Muscle of leg (tissue), 16 donors: ENCODE measurements around the gene PACSIN2. TPM values are rescaled to one million over a fixed set of nuclear protein-coding genes. Genes with fewer than 3 reads are reported as not detected.

Source experiments
- DNase-seq: peaks from one replicate; pipeline ENCODE4 v3.0.0; 2013
- H3K27ac ChIP-seq: one replicate; pipeline ENCODE4 v1.5.1; 2013; ENCODE audit warnings: mild to moderate bottlenecking, low read length, control low read depth
- H3K27me3 ChIP-seq: one replicate; pipeline ENCODE4 v1.6.1; 2013; ENCODE audit warnings: low read length; ENCODE audit not compliant: control insufficient read depth, insufficient read depth
- H3K36me3 ChIP-seq: one replicate; pipeline ENCODE4 v1.6.1; 2013; ENCODE audit warnings: low read length; ENCODE audit not compliant: control insufficient read depth, insufficient read depth
- H3K4me1 ChIP-seq: one replicate; pipeline ENCODE4 v1.6.1; 2013; ENCODE audit warnings: low read length; ENCODE audit not compliant: control insufficient read depth, insufficient read depth
- H3K4me3 ChIP-seq: one replicate; pipeline ENCODE4 v1.5.1; 2013; ENCODE audit warnings: low read length, control low read depth
- H3K9me3 ChIP-seq: replicated peaks from 2 replicates; pipeline ENCODE4 v1.6.1; 2013; ENCODE audit warnings: low read depth, low read length; ENCODE audit not compliant: control insufficient read depth
- WGBS: methylation state at CpG from one replicate; pipeline ENCODE4 v1.1.5; 2013; ENCODE audit warnings: missing lambda C conversion rate; ENCODE audit not compliant: insufficient coverage; 5-methylcytosine and 5-hydroxymethylcytosine counted together
- long read RNA-seq, 11 donors: transcript quantifications; one replicate each; lab custom pipeline, GENCODE V29; 2026
- polyA plus RNA-seq, 8 donors: library from polyadenylated mRNA; unstranded; fragments of 120-200 nt; gene quantifications; one replicate each; pipeline versions ENCODE4 v1.2.1 to v1.2.3, GENCODE V29; 2013; ENCODE audit warnings: inconsistent platforms in 1 of 8, low replicate concordance in 1 of 8; ENCODE audit not compliant: insufficient read length in 8 of 8, insufficient read depth in 1 of 8
- total RNA-seq: library from RNA; stranded (reverse); fragments of 120-200 nt; gene quantifications from one replicate; pipeline ENCODE4 v1.2.4, GENCODE V29; 2013

The PACSIN2 gene
- total RNA-seq: 23.1 TPM
- 10 to 100 TPM; 24.3 to 38.6 (median 31.2) TPM for polyA plus RNA-seq
- long read RNA-seq, donor 1, partial matches to known transcripts: 0 of 1 reads
- long read RNA-seq, donor 1, other reads (novel, unspliced or antisense): 0 of 1 reads
- long read RNA-seq, donor 2: 0 reads
- long read RNA-seq, donor 3, partial matches to known transcripts: 0 of 3 reads
- long read RNA-seq, donor 3, other reads (novel, unspliced or antisense): 0 of 3 reads
- long read RNA-seq, donor 4, partial matches to known transcripts: 8 of 9 reads
- long read RNA-seq, donor 4, other reads (novel, unspliced or antisense): 0 of 9 reads
- long read RNA-seq, donor 5, transcript PACSIN2-201 (11 exons, 3,249 nt): major isoform, 11 of 11 reads
- long read RNA-seq, donor 5, partial matches to known transcripts: 0 of 11 reads
- long read RNA-seq, donor 5, other reads (novel, unspliced or antisense): 0 of 11 reads
- long read RNA-seq, donor 6, transcript PACSIN2-201 (11 exons, 3,249 nt): major isoform, 7 of 7 reads
- long read RNA-seq, donor 6, partial matches to known transcripts: 0 of 7 reads
- long read RNA-seq, donor 6, other reads (novel, unspliced or antisense): 0 of 7 reads
- long read RNA-seq, donor 7, partial matches to known transcripts: 0 of 3 reads
- long read RNA-seq, donor 7, other reads (novel, unspliced or antisense): 0 of 3 reads
- long read RNA-seq, donor 8, partial matches to known transcripts: 0 of 3 reads
- long read RNA-seq, donor 8, other reads (novel, unspliced or antisense): 0 of 3 reads
- long read RNA-seq, donor 9, partial matches to known transcripts: 0 of 1 reads
- long read RNA-seq, donor 9, other reads (novel, unspliced or antisense): 0 of 1 reads
- long read RNA-seq, donor 10, transcript PACSIN2-201 (11 exons, 3,249 nt): major isoform, 6 of 6 reads
- long read RNA-seq, donor 10, partial matches to known transcripts: 0 of 6 reads
- long read RNA-seq, donor 10, other reads (novel, unspliced or antisense): 0 of 6 reads
- long read RNA-seq, donor 11, transcript PACSIN2-201 (11 exons, 3,249 nt): major isoform, 7 of 8 reads
- long read RNA-seq, donor 11, partial matches to known transcripts: 0 of 8 reads
- long read RNA-seq, donor 11, other reads (novel, unspliced or antisense): 0 of 8 reads

- DNase-seq: peak; percentile 100
- Histone ChIP-seq H3K27me3 (no peaks in the 10 kb centered on the region), H3K4me1 (peaks cover 15% of the 10 kb centered on the region), H3K9me3 (no peaks in the 10 kb centered on the region), H3K27ac (peak within 1 kb of the TSS; percentile 69), H3K4me3 (peak within 1 kb of the TSS; percentile 66), H3K36me3 (no peaks in the 10 kb centered on the region)
- WGBS: under 1% methylated on average over 76 of the region's 85 CpGs
Measured at GRCh38 chr22:43014869-43015676, at the start of gene PACSIN2. PACSIN2 (minus strand) TSS chr22:43015149; CDS start chr22:42912080, 103,069 bp downstream.

- no peaks in the 10 kb centered on the region for H3K27me3 ChIP-seq
- no peaks in the 10 kb centered on the region for H3K4me1 ChIP-seq
- no peak overlapping the region for H3K27ac ChIP-seq
- DNase-seq: no peak
- no peak overlapping the region for H3K4me3 ChIP-seq
- H3K36me3 ChIP-seq: peaks cover 37% of the 10 kb centered on the region
- H3K9me3 ChIP-seq: no peaks in the 10 kb centered on the region
- WGBS: 38% methylated on average over 5 of the region's 5 CpGs
Measured at GRCh38 chr22:43060183-43060582, 45.2 kb upstream of the PACSIN2 start.

- Histone ChIP-seq H3K4me3 (no peak overlapping the region), H3K36me3 (peaks cover 25% of the 10 kb centered on the region), H3K9me3 (no peaks in the 10 kb centered on the region), H3K27ac (no peak overlapping the region), H3K4me1 (no peaks in the 10 kb centered on the region), H3K27me3 (no peaks in the 10 kb centered on the region)
- DNase-seq: no peak
- no CpG with 5 or more reads among the region's 7 CpGs for WGBS
Measured at GRCh38 chr22:43057641-43058040, 42.7 kb upstream of the PACSIN2 start.

GRCh38 chr22:43053176-43053575 is 38.2 kb upstream of the PACSIN2 start:
- no peak overlapping the region for H3K4me3 ChIP-seq
- no peaks in the 10 kb centered on the region for H3K27me3 ChIP-seq
- peaks cover 13% of the 10 kb centered on the region for H3K36me3 ChIP-seq
- H3K9me3 ChIP-seq: no peaks in the 10 kb centered on the region
- no peaks in the 10 kb centered on the region for H3K4me1 ChIP-seq
- H3K27ac ChIP-seq: no peak overlapping the region
- 100% methylated on average over 2 of the region's 7 CpGs for WGBS
- DNase-seq: no peak

GRCh38 chr22:43050995-43051394 is 36.0 kb upstream of the PACSIN2 start:
- no peak overlapping the region for H3K4me3 ChIP-seq
- H3K4me1 ChIP-seq: no peaks in the 10 kb centered on the region
- 65% methylated on average over 5 of the region's 10 CpGs for WGBS
- H3K27ac ChIP-seq: no peak overlapping the region
- no peaks in the 10 kb centered on the region for H3K27me3 ChIP-seq
- no peaks in the 10 kb centered on the region for H3K9me3 ChIP-seq
- no peak for DNase-seq
- H3K36me3 ChIP-seq: peaks cover 13% of the 10 kb centered on the region

- H3K36me3 ChIP-seq: peaks cover 11% of the 10 kb centered on the region
- H3K27me3 ChIP-seq: no peaks in the 10 kb centered on the region
- DNase-seq: no peak
- peaks cover under 1% of the 10 kb centered on the region for H3K4me1 ChIP-seq
- WGBS: 100% methylated on average over 1 of the region's 7 CpGs
- H3K9me3 ChIP-seq: no peaks in the 10 kb centered on the region
- H3K4me3 ChIP-seq: no peak overlapping the region
- H3K27ac ChIP-seq: no peak overlapping the region
Measured at GRCh38 chr22:43047605-43048004, 32.7 kb upstream of the PACSIN2 start.

GRCh38 chr22:43044290-43044712 is 29.4 kb upstream of the PACSIN2 start:
- Histone ChIP-seq H3K27ac (no peak overlapping the region), H3K27me3 (no peaks in the 10 kb centered on the region), H3K4me1 (peaks cover 11% of the 10 kb centered on the region), H3K9me3 (no peaks in the 10 kb centered on the region), H3K36me3 (peaks cover 4% of the 10 kb centered on the region), H3K4me3 (no peak overlapping the region)
- DNase-seq: no peak
- 72% methylated on average over 6 of the region's 10 CpGs for WGBS

- Histone ChIP-seq H3K36me3 (peaks cover 4% of the 10 kb centered on the region), H3K4me1 (peaks cover 11% of the 10 kb centered on the region), H3K27ac (peak overlapping the region; percentile 29), H3K9me3 (no peaks in the 10 kb centered on the region), H3K27me3 (no peaks in the 10 kb centered on the region), H3K4me3 (no peak overlapping the region)
- peak; percentile 22 for DNase-seq
- 74% methylated on average over 15 of the region's 20 CpGs for WGBS
Measured at GRCh38 chr22:43042101-43042780, 27.3 kb upstream of the PACSIN2 start.

- Histone ChIP-seq H3K27me3 (no peaks in the 10 kb centered on the region), H3K27ac (no peak overlapping the region), H3K36me3 (peaks cover 4% of the 10 kb centered on the region), H3K9me3 (peaks cover 2% of the 10 kb centered on the region), H3K4me1 (peaks cover 23% of the 10 kb centered on the region), H3K4me3 (no peak overlapping the region)
- WGBS: 69% methylated on average over 9 of the region's 13 CpGs
- DNase-seq: no peak
Measured at GRCh38 chr22:43039800-43040199, 24.9 kb upstream of the PACSIN2 start.
